Gastrocnemius medialis (tissue), 4 donors: ENCODE data around the gene MFSD6.

Experiments
- POLR2A ChIP-seq, 2 donors: fragments of 450-650 bp; IDR thresholded peaks; one replicate each; pipeline ENCODE4 v1.6.1; 2017; ENCODE audit warnings: antibody characterized with exemption in 2 of 2, mild to moderate bottlenecking in 2 of 2, moderate library complexity in 2 of 2
- TF ChIP-seq, protein P1 (sequence below), 5 experiments: fragments of 450-650 bp in 3 of 5; fragments of 200-600 bp in 2 of 5; sonication (generic) in 2 of 5; IDR thresholded peaks in 4 of 5; conservative IDR thresholded peaks in 1 of 5; 1 replicate in 4 of 5; 2 replicates in 1 of 5; pipeline ENCODE4 v1.5.1; 2016 to 2019; ENCODE audit warnings: antibody characterized with exemption in 5 of 5, mild to moderate bottlenecking in 3 of 5, moderate library complexity in 3 of 5

DNA sequence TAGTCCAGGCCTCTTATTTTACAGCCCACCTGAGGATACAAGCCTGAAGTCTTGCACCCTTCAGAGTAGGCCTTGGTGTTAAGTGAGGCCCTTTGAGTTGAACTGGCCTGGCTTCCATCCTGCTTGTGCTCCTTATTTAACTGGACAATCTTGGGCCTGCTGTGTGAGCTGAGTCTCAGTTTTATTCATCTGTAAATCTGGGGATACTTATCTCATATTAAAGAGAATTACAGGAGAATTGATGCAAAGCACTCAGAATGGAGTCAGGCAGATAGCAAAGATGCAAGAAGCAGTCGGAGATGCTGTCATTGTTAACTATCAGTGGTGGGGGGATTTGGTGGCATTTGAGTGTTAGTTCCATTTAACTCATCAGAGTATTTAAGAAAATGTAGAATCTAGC lies 36.8 kb downstream of the MFSD6 start:
- TF ChIP-seq, protein P1, sequence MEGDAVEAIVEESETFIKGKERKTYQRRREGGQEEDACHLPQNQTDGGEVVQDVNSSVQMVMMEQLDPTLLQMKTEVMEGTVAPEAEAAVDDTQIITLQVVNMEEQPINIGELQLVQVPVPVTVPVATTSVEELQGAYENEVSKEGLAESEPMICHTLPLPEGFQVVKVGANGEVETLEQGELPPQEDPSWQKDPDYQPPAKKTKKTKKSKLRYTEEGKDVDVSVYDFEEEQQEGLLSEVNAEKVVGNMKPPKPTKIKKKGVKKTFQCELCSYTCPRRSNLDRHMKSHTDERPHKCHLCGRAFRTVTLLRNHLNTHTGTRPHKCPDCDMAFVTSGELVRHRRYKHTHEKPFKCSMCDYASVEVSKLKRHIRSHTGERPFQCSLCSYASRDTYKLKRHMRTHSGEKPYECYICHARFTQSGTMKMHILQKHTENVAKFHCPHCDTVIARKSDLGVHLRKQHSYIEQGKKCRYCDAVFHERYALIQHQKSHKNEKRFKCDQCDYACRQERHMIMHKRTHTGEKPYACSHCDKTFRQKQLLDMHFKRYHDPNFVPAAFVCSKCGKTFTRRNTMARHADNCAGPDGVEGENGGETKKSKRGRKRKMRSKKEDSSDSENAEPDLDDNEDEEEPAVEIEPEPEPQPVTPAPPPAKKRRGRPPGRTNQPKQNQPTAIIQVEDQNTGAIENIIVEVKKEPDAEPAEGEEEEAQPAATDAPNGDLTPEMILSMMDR (IDR thresholded peaks at IDR 0.05 in 4 of 5, conservative IDR thresholded peaks at IDR 0.05 in 1 of 5): no peak
- no peak for TF ChIP-seq POLR2A (IDR thresholded peaks at IDR 0.05)
